GM21515 (cell line): ENCODE measurements around the gene DMRT2.

Experiments used
- ATAC-seq: cut with Tn5 transposase; IDR thresholded peaks from one replicate; pipeline ENCODE4 v1.9.1; 2021; ENCODE audit not compliant: unreplicated experiment

DMRT2 gene

DNA sequence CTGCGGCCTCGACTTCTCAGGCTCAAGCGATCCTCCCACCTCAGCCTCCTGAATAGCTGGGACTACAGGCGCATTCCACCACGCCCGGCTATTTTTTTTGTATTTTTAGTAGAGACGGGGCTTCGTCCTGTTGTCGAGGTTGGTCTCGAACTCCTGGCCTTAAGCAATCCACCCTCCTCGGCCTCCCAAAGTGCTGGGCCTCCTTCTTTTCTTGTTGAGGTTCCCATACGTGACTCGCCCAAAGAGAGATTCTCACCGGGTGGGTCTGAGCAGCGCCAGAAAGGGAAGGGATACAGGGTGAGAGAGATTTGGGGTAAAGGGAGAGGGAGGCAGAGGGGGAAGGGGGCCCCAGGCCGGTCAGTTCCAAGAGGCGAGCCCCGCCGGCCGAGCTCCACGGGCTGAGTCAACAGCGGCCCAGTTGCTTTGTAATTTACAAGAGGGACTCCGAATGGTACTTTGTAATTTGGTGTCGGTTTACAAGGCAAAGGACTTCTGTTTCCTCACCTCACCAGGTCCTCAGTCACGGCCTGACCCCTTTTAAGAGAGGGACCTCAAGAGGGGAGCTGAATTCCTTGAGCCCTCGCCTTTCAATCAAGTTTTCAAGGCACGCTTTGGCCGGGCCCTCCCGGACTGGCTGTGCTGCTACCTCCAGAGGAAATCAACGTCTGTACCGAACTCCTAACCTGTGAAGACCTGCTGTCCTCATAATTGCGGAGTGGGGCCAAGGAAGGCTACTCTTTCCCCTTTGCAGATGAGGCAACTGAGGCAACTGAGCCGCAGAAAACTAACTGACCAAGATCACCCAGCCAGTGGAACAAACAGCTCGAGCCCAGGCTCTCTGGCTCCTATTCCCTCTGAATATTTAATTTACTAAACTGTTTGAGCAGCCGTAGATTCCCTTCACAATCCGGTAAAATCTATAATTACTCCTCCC lies 3.3 kb upstream of the DMRT2 start:
- ATAC-seq, result no peak

- no peak for ATAC-seq
These were observed 2.4 kb upstream of the DMRT2 start for GRCh38 chr9:1047591-1048230.

DNA sequence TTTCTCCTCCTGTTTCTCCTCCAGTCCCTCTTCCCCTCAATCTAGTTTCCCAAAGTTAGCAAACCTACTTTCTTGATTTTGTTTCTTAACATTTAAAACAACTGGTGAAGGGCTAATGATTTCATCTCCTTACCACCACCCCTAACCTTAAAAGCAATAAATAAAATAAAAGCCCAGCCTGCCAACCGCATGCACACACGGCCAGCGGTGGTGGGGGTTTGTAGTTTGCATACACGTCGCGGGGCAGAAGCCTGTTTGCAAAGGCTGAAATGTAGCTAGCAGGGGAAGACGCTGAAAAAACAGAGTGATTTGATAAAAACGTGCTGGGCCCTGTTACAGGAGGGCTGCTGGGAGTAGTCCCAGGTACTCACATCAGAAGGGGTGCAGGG lies 1.9 kb upstream of the DMRT2 start:
- no peak for ATAC-seq

DNA sequence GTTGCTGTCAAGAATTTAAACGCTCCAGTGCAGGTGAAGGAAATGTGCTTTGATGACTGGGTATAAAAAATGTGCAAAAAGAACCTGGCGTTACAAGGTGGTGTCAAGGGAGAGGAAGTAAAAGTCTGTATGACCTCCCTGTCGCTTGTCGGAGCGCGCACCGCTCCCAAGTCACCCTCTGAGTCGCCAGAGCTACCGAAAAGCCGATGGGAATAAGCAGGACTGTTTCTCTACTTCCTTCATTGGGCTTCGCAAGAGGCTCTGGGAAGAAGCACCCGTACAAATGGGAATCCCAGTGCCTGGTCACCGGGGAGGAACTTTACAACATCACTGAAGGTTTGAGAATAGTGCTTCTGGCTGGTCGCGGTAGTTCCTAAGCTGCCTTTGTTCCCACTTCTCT lies 1.3 kb upstream of the DMRT2 start:
- ATAC-seq, result no peak

DNA sequence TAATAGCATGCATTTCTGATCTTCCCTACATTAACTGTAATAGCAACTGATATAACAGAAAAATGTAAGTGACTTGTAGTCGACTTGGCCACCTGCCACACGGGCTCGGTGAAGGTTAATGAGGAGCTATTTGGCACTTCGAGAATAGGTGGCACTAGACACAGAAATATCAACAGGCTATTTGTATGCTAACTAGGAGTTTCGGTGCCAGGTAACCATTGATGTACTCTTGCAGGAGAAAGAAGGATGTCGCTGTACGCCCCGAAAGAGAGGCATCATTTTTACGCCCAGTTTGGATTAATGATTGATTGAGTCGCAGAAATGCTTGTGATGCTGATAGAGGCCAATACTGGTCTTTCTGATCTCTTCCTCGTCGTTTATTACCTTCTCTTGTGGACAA lies 516 bp upstream of the DMRT2 start:
- ATAC-seq, result no peak

- no peak for ATAC-seq
These were observed 1.0 kb downstream of the DMRT2 start for GRCh38 chr9:1051210-1051583.

DNA sequence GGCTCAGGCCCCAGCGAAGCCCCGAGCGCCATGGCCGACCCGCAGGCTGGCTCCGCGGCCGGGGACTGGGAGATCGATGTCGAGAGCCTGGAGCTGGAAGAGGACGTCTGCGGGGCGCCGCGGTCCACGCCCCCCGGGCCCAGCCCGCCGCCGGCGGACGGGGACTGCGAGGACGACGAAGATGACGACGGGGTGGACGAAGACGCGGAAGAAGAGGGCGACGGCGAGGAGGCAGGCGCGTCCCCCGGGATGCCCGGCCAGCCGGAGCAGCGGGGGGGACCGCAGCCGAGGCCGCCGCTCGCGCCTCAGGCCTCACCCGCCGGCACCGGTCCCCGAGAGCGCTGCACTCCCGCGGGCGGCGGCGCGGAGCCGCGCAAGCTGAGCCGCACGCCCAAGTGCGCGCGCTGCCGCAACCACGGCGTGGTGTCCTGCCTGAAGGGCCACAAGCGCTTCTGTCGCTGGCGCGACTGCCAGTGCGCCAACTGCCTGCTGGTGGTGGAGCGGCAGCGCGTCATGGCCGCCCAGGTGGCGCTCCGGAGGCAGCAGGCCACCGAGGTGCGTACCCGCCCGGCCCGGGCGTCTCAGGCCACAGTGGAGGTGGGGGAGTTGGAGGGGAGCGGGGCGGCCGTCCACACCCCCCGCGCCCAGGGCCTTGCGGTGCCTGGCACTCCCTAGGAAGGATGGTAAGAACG lies 1.6 kb downstream of the DMRT2 start:
- ATAC-seq, result no peak

GRCh38 chr9:1052365-1053281 lies 2.5 kb downstream of the DMRT2 start:
- no peak for ATAC-seq

DNA sequence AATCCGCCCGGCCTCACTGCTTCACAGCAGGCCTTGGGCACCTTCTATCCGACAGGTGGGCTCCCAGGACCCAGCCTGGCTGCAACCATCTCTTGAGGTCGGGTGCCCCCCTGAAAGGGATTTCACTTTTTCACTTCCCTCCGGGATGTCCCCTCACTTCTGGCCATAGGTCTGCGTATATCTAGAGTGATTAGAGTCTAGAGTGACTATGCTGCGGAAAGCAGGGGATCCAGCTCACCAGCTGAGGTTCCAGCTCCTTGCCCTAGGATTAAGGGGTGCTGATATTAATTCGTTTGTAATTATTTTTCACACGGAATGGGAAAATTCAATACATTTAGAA lies 3.1 kb downstream of the DMRT2 start:
- ATAC-seq, result no peak

DNA sequence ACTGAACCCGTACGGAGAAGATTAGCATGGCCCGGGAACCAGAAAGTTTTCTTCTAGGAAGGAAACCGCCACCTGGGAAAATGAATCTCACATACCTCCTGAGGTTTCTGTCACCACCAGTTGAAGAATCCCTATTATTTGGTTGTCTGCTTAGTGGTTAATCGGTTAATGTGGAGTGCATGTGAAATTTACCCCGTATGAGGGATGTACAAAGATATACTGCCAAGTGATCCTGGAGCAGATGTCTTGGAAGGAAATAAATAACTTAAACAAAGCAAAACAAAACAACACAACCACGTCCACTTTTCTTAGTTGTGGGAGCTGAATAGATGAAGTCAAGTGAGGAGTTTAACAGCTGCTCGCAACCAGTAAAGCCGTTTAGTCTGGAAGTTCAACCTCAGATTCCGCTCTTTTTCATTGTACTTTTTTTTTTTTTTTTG lies 3.8 kb downstream of the DMRT2 start:
- no peak for ATAC-seq

- ATAC-seq, result no peak
These were observed 5.0 kb downstream of the DMRT2 start for GRCh38 chr9:1055166-1055565.

- ATAC-seq, result no peak
These were observed 7.8 kb downstream of the DMRT2 start for GRCh38 chr9:1057910-1058309.

GRCh38 chr9:1058826-1059487 lies 8.8 kb downstream of the DMRT2 start:
- no peak for ATAC-seq

DNA sequence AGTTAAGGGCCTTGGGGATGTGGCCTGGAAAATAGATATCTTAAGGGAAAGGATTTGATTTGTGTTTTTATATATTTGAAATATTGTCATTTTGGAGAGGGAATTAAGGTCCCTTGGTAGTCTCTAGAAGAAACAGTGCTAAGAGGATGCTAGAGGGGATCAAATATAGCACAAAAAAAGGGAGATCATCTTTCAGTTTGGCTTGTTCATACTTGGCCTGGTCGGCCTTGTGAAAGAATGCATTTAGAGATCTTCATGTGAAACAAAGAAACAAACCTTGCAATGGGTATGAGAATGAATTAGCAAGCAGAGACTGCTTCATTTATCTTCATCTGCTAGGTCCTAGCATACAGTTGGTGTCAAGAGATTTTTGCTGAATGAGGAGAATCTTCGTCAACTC lies 15.0 kb downstream of the DMRT2 start:
- ATAC-seq, result no peak

GRCh38 chr9:1070692-1071091 lies 20.5 kb downstream of the DMRT2 start:
- no peak for ATAC-seq

- no peak for ATAC-seq
These were observed 21.6 kb downstream of the DMRT2 start for GRCh38 chr9:1071730-1072129.

GRCh38 chr9:1073497-1073896 lies 23.3 kb downstream of the DMRT2 start:
- no peak for ATAC-seq

DNA sequence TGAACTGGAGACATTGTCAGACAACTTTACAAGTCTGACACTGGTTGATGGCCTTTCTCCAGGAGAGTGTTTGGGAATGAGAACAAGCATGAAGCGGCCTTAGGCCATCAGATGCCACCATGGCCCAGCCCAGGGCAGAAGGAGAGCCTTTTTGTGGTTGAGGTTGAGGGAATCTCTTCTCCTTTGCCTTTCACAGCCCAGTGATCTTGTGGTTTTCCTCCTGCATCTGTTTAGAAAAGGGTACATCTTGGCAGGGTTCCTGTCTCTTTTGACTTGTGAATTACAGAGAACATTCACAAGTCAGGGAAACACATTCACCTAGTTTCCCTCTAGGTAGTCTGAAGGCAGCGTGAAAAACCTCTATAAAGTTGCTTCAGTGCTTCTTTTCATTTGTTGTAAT lies 27.5 kb downstream of the DMRT2 start:
- ATAC-seq, result no peak

DNA sequence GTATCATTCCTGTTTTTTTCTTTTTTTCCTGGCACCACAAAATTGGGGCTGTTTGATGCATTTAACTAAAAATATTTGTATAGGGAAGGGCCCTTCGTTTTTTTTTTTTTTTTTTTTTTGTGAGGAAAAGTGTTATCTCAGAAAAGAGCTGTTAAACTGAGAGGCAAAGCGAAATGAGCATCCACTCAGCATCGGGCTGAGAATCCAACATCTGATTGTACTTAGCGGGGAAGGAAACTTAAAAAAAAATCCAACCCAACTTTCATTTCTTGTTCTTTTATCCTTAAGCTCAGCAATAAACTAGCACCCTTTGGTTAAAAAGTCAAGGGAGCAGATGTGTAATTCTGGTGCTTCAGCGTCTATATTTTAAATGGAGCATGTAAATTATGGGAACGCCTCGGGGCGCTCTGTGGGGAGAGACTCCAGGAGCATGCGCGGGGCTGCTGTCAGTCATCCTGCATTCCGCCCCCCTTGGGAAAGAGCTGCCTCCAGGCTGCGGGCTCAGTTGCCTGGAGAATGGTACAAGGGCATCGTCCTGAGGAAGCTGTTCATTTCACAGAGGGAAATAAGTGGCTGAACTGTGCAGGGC lies 33.3 kb downstream of the DMRT2 start:
- no peak for ATAC-seq

DNA sequence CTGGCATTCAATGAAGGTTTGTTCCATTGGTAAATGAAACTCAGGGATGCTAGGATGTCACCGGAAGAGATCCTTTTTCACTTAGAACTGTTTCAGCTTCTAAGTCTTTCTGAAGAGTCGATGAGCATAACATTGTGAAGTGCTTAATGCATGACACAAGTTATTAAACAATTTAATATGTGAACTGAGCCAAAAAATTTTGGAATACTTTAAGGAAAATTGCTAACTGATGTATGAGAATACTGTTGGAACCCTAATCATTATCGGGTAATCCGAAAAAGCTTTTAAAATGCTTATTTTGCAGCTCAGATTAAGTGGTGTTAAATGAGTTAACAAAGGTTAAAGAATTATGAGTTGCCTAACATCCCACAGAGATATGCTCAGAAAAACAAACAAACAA lies 34.9 kb downstream of the DMRT2 start:
- ATAC-seq, result no peak
